ENCODE measurements around the gene LAPTM5.

Gene LAPTM5

DNA sequence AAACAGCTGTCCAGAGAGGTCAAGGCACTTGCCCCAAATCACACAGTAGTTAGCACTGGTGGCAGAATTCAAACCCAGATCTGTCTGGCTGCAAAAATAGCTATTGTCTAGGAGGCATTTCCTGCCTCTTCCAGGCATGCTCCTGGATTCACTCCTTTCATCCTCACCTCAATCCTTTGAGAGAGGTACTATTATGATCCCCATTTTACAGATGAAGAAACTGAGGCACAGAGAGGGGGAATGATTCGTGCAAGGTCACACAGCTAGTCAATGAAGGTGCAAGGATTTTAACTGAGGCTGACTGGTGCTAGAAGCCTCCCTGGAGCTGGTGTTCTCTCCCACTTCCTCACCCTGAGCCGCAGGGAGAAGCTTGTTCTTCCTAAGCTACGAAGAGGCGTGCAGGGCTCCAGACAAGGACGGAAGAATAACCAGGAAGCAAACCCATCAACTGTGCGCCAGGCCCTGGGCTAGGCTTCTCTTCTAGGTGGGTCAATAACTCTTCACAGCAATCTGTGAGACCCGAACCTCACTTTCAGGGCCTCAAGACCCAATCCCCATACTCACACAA is 631 bp upstream of the LAPTM5 start:
- in situ Hi-C loops (cut with HindIII; ENCODE audit: low sequenced_read_pairs): no loop called here

- in situ Hi-C loops (cut with HindIII; ENCODE audit: low sequenced_read_pairs): no loop called here
Measured at GRCh38 chr1:30756545-30757351, 826 bp downstream of the LAPTM5 start.

- in situ Hi-C loops (cut with HindIII; ENCODE audit: low sequenced_read_pairs): no loop called here
Measured at GRCh38 chr1:30756206-30756544, 1.4 kb downstream of the LAPTM5 start.

DNA sequence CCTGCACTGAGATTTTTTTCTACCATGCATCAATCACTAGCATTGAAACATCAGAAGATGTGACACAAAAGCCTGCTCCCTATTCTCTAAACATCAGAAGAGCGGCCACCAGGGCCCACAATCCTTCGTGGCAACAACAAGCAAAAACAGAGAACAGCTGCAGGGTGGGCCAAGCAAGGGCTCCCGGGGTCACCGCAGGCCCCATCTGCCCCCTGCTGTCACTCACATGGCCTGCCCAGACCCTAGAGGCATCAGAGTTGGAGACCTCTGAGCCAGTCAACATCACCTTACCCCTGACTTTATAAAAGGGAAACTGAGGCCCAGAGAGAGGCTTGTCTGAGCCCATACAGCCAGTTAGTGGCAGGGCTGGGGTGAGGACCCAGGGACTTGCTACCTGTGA is 1.8 kb downstream of the LAPTM5 start:
- in situ Hi-C loops (cut with HindIII; ENCODE audit: low sequenced_read_pairs): no loop called here

GRCh38 chr1:30755334-30755733 is 2.2 kb downstream of the LAPTM5 start:
- in situ Hi-C loops (cut with HindIII; ENCODE audit: low sequenced_read_pairs): no loop called here

DNA sequence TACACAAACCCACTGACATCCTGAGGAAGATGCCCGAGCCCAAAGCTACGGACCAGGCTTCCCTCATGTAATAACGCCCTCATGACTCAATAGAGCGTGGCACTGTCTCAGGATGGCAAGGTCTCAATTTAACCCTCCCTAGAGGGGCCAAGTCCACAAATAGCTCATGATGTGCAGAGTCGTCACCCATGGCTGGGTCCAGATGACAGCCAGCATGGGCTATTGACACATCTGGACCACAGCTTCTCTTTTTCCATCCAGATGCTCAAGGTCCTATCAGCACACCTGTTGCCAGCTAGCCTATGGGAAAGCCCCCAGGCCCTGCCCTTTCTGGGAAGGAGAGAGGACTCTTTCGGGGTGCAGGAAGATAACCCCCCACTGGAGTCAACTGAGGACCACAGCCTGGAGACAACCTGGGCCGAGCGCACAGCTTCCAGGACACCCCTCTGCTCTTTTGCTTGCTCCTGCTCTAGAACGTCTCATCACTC is 2.8 kb downstream of the LAPTM5 start:
- in situ Hi-C loops (cut with HindIII; ENCODE audit: low sequenced_read_pairs): loop anchor here (5.0 kb wide), 1 partner anchor 48 kb away; no protein-coding TSS in a partner anchor

GRCh38 chr1:30753660-30754123 is 3.9 kb downstream of the LAPTM5 start:
- in situ Hi-C loops (cut with HindIII; ENCODE audit: low sequenced_read_pairs): loop anchor here (5.0 kb wide), 1 partner anchor 49 kb away; no protein-coding TSS in a partner anchor

DNA sequence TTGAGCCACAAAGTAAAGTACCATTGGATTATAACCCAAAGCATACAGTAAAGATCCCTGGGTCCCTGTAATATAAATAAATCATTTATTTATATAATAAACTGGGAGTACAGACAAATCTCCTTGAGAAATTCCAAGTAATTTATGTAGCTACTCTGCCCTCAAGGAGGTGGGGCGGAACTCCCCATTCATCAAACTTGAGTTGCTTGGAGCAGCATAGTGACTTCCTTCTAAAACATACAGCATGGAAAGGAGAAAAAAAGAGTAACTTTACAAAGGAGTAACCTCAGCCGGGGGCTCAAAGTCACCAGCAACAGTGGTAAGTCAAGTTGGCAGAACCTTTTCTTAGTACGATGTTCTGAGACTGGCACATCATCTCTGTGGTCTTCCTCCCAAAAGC is 4.5 kb downstream of the LAPTM5 start:
- in situ Hi-C loops (cut with HindIII; ENCODE audit: low sequenced_read_pairs): loop anchor here (5.0 kb wide), 1 partner anchor 49 kb away; no protein-coding TSS in a partner anchor

DNA sequence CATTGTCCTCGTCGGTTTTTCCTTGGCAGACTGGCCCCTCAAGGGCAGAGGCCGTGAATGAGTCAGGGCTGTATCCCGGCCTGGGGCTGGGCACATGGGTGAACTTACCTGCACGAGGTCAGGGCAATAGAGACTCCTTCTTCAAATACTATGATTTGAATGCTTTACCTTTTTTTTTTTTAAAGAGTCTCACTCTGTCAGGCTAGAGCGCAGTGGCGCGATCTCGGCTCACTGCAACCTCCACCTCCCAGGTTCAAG is 5.0 kb downstream of the LAPTM5 start:
- in situ Hi-C loops (cut with HindIII; ENCODE audit: low sequenced_read_pairs): loop anchor here (5.0 kb wide), 1 partner anchor 50 kb away; no protein-coding TSS in a partner anchor

DNA sequence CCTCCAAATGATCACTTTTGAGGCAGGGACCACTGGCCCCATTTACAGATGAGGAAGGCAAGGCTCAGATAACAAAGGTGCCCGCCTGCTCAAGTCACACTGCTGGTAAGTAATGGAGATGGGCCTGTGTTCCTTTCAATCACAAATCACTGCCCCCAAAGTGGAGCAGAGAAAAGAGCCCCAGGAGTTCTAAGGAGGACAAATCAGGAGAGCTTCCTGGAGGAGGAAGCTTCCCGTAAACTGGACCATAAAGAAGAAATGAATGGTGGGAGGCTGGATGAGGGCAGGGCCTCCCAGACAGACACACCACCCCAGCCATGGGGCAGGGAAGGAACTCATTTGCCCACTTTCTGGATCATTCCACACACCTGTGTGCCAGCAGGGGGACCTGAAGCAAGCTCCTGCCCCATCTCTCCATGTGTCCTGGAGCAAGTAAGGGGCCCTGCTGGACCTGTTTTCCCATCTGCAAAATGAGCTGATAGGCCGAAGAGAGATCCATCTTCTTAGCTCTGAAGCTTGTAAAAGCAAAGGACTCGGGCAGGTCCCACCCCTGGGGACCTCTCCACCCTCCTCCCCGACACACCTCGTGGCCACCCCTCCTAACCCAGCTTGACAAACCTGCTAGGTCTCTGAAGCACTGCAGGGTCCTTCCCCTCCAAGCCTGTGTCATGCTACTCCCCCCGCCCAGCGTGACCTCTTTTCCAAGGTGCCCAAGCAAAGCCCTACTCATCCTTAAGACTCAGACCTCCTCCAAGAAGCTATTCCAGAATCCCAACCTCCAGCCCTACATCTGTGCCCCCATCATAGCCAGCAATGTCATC is 5.5 kb downstream of the LAPTM5 start:
- in situ Hi-C loops (cut with HindIII; ENCODE audit: low sequenced_read_pairs): loop anchor here (5.0 kb wide), 1 partner anchor 50 kb away; no protein-coding TSS in a partner anchor

DNA sequence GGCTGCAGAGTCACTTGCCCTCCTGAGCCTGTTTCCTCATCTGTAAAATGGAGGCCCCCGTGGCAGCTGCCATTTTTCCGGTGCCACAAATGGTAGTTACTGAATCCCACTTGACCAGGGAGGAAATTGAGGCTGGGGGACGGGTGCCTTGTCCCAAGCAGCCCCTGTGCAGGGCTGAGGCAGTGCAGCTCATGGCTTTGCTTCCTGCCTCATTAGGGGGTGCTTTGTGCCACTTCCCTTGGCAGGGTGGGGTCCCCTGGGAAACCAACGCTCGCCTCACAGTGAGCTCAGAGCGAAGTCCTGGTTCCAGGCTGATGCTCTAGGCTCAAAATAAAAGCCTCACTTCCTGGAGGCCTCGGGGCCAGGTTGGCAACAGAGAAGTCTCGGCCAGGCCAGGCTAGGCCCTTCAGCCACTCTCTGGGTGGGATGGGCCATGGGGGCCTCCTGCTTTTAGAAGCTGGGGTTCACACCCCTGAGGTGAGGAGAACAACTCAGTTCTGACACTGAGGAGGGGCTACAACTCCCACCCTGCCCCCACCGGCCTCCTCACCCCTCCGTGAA is 6.8 kb downstream of the LAPTM5 start:
- in situ Hi-C loops (cut with HindIII; ENCODE audit: low sequenced_read_pairs): loop anchor here (5.0 kb wide), 1 partner anchor 51 kb away; no protein-coding TSS in a partner anchor

DNA sequence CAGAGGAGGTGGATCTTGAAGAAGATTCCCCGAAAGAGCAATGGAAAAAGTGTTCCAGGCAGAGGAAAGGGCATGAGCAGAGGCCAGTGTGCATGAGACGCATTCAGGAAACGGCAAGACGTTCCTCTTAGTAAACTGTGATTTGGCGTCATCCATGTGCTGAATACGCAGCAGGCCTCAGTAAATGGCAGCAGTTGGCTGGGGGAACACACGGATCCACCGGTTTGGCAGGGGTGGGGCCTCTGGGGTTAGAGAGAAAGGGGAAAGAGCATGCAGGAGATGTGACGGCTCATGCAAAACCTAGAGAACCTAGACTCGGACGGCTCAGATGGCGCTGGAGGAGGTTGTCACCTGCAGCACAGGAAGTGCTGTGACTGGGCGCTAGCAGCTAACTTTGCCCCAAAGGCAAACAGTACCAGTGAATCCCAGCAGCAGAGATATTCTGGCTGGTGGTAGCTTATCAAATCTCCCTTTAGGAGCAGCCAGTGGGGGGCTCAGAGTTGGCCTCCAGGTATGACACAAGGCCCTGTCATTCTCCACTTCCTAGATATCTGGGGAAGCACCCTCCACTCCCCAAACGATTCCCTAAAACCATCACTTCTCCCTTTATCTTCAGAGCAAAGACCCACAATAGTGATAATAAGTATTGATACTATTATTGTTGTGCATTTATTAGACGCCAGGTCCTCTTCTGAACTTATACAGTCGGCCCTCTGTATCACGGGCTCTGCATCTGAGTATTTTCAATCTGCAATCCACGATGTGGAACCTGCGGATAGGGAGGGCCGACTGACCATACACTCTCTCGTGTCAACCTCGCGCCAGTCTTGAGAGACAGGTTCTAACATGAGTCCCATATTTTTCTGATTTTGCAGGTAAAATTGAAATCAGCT is 7.6 kb downstream of the LAPTM5 start:
- in situ Hi-C loops (cut with HindIII; ENCODE audit: low sequenced_read_pairs): loop anchor here (5.0 kb wide), 1 partner anchor 52 kb away; no protein-coding TSS in a partner anchor

DNA sequence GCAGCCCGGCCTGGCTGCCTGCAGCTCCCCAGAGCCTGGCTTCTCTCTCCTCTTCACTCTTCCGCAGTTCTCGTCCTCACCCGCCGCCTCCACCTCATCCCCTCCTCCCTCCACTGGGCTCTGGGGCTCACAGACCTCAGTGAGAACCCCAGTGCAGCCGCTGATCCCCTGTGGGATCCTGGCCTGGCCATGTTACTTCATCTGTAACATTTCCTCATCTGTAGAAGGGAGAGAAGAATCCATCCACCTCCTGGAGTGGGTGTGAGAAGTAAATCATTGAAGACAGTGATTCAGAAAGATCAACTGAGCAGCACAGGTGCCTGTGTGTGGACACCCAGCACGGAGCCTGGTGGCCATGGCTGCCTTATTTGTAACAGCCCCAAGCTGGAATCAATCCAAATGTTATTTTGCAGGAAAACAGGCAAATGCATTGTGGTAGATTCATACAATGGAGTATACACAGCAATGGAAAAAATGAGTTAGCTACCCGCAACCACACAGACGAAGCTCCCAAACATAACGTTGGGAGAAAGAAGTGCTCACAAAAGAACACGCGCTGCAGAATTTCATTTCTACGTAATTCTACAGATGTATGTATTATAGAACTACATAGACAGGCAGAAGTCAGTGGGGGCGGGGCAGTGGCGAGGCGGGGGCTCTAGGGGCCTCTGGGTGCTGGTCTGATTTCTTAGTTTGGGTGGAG is 8.7 kb downstream of the LAPTM5 start:
- in situ Hi-C loops (cut with HindIII; ENCODE audit: low sequenced_read_pairs): no loop called here

DNA sequence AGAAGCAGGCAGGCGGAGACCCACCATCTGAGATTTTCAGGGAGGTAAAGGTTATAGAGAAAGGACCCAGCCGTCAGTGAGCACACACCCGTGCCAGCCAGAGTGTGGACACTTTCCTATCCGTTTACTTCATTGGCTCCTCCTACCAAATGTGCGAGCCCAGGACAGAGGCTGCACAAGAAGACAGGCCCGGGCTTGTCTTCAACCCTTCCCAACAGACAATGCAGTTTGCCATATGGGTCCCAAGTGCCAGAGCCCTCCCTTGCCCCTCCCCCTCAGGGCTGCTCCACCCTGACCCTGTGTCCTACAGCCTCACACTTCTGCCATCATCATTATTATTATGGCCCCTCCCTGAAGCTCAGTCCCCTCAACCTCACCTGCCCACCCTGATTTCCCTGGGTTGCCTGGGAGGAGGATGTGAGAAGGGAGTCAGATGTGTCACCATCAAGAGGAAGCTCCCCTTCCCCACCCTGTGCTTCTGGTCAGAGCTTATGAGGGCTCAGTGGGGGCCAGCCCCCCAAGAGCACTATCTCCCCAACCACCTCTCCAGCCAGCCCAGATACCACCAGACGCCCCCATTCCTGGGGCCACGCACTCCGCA is 9.4 kb downstream of the LAPTM5 start:
- in situ Hi-C loops (cut with HindIII; ENCODE audit: low sequenced_read_pairs): no loop called here

DNA sequence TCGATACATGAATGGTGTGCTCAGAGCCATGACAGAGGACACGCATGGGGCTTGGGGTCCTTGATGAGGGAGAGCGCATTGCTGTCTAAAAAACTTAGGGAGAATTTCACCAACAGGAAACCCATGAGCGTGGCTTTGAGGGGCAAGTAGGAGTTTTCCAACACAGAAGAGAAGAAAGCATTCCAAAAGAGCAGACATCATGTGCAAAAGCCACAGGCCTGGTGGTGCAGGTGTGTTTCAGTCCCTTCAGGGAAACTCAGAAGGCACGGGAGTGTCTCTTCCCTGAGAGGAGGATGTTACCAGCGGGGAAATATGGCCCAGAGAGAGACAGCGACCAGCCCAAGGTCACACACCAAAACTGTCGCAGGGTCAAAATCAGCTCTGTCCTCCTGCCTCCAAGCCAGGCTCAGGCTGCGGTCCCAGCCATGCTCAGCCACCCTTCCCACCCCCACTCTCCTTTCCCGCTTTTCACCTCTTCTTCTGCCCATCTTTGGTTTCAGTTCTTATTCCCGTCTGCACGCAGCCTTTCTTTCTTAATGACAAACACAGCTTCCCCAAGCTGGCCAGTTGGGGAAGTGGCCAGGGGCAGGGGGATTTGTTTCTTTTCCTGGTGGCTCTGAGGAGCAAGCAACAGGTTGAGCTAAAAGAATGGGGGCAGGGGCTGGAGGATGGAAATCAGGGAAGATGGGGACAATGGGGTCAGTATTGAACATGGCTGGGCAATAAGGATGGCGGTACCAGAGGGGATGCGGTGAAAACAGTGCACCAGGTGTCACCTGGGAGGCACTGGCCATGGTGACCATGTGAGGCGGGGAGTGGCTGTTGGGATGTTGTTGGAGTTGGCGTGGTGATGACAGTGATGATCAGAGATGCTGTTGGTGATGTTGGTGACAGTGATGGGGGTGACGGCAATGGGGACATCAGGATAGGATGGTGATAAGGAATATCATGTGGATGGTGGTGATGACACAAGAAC is 10.3 kb downstream of the LAPTM5 start:
- in situ Hi-C loops (cut with HindIII; ENCODE audit: low sequenced_read_pairs): no loop called here

DNA sequence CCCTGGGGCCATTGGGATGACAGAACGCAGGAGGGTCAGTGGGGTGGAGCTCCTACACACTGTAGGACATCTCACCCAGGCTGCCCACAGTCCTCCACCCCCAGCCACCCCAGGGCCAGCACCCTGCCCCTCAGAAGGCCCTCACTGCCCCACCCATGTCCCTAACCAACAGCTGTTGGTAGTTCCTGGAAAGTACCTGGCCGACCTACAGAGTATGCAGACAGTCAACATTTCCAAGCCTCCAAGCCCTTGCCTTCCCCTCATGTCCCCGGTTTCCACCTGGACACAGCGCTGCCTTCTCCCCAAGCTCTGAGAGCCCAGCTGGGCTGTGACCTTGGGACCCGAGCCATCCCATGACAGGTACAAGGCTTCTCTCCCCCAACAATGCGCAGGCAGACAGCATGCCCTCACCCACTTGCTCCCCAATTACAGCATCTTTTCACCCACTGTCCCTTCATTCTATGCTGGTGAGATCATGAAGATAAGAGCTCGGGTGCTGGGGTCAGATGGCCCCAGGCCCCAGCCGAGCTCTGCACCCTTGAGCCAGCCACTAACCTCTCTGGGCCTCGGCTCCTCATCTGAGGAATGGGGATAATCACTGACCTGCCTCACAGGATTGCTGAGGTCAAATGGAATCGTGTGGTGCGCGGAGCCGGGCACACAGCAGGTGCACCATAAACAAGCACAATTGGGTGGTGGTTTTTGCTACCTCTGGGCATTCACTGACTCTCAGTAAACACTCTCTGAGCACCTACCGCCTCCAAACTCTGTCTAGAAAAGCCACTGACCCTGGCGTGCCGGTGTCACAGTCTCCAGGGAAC is 11.2 kb downstream of the LAPTM5 start:
- in situ Hi-C loops (cut with HindIII; ENCODE audit: low sequenced_read_pairs): no loop called here

DNA sequence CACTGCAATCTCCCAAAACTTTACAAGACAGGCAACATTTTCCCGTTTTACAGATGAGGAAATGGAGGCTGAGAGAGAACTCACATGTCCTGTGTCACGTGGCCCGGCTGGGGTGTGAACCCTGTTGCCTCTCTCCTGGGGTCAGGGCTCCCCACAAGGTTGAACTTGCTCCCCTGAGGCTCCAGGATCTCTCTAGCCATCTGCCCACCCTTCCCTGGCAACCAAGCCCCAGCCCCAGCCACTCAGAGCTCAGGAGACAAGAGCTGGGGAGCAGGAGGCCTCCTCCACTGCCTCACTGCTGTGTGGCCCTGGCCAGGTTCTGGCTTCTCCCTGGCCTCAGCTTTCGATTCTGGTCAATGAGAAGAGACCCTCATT is 11.8 kb downstream of the LAPTM5 start:
- in situ Hi-C loops (cut with HindIII; ENCODE audit: low sequenced_read_pairs): no loop called here

Measured in endothelial cell of hepatic sinusoid (primary cell).